ENCODE measurements around the gene MPPED2.

MPPED2 gene

GRCh38 chr11:30586251-30587144, at the start of gene MPPED2:
Gene MPPED2, minus strand, starts transcription at chr11:30586353. Its CDS starts 5,980 bp downstream, at chr11:30580373.
- no peak for DNase-seq (ENCODE audit: low read depth in 3 of 3)

DNA sequence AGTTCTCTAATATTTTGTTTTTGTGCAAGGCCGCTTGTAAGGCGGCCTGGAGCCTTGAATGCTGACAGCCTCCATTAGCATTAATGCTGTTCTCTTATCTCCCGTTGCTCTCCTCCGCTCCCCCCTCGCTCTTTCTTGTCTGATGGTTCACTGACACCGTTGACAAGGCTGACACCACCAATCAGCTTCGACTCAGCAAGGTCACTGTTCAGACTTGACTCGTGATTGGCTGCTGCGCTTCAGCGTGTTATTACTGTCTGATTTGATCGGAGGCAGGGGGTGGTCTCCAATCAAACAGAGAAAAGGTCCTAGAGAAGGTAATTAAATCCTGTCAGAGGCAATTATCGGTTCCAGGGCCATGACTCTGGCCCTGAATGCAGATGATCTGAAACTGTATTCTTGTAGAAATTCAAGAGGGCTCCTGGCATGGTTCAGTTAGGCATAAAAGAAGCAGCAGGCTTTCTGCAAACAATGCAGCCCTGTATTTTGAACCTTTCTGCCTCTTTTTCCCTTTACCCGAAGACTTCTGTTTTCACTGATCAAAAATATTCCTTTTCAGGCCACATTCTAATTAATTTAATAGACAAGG, 49.3 kb upstream of the MPPED2 start:
- no peak for DNase-seq (ENCODE audit: low read depth in 3 of 3)

DNA sequence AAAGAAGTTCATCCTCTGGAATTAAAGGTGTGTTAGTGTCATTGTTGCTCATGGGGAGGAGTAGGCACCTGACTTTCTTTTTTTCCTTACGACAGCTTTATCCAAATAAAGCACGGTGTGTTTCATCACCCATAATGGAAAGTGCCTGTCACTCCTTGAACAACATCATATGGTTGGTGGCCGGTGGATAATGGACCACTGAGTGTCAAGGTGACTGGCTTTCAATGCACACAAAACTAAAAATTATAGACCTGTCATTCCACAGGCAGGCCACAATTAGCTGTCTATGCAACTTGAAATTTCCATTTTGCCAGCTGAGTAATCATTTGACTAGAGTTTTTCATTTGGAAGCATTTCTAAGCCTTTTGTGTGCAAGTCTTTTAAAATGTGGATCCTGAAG, 45.0 kb upstream of the MPPED2 start:
- DNase-seq (ENCODE audit: low read depth in 3 of 3): no peak

- DNase-seq (ENCODE audit: low read depth in 3 of 3): no peak
Observed at GRCh38 chr11:30619767-30620166, 33.6 kb upstream of the MPPED2 start.

DNA sequence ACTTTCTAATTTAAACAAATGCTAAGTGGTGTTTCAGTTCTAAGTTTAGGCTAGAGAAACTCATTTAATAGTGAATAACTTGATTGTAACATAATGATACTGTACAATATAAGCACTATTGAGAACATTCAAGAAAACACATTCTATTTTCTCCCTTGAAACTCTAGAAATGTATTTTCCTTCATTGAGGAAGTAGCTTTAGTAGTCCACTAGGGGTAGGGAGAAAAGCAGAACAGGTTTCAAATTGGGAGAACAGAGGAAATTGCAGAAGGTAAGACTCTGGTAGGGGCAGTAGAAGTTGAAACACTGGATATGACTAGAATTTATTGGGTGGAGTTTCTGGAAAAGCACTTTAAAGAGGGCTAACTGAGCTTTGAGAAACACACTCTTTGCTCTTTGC, 31.6 kb upstream of the MPPED2 start:
- DNase-seq (ENCODE audit: low read depth in 3 of 3): no peak

DNA sequence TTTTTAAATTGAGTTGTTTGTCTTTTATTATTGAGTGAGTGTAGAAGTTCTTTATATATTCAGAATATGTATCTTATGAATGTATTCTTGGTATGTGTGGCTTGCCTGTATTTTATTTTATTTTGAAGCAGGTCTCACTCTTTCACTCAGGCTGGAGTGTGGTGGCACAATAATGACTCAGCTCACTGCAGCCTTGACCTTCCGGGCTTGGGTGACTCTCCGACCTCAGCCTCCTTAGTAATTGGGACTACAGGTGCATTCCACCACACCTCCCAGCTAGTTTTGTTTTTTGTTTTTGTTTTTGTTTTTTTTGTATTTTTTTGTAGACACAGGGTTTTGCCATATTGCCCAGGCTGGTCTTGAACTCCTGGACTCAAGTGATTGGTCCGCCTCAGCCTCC, 24.5 kb upstream of the MPPED2 start:
- no peak for DNase-seq (ENCODE audit: low read depth in 3 of 3)

GRCh38 chr11:30608534-30608933, 22.4 kb upstream of the MPPED2 start:
- DNase-seq (ENCODE audit: low read depth in 3 of 3): no peak

GRCh38 chr11:30605036-30605605, 19.0 kb upstream of the MPPED2 start:
- DNase-seq (ENCODE audit: low read depth in 3 of 3): no peak

DNA sequence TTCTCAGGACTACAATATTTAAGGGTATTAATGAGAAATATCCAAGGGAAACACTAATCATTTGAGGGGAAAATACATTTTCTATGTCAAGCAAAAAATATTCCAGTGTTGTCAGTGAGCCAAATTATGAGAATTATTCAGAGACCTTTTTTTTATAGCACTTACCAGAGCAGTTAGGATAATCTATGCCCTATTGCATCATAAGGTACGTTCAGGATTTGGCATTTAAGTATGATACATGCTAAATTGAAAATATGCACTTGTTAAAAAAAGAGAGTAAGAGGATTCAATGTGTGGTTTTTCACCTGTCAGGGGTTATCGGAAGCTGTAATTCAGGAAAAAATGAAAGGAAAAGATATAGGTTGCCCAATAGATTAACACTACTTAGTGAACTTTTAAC, 17.2 kb upstream of the MPPED2 start:
- DNase-seq (ENCODE audit: low read depth in 3 of 3): no peak

- DNase-seq (ENCODE audit: low read depth in 3 of 3): no peak
Observed at GRCh38 chr11:30596832-30597231, 10.7 kb upstream of the MPPED2 start.

DNA sequence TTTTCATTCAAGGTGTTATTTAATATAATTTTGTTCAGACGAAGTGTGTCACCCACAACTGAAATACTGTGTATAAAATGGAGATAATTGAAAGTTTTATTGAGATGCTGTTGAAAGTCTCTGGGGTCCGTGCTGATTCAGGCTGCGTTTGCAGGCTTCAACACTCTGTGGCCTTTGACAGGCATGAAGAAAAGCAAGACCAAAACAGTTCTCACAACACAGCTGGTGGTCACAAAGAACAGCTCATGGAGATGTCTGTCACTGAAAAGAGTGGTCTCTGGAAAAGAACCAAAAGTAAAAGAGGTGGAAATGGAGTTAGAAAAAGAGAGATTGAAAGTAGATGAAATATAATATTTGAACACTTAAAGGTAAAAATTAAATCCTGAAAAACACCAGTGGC, 9.8 kb upstream of the MPPED2 start:
- no peak for DNase-seq (ENCODE audit: low read depth in 3 of 3)

DNA sequence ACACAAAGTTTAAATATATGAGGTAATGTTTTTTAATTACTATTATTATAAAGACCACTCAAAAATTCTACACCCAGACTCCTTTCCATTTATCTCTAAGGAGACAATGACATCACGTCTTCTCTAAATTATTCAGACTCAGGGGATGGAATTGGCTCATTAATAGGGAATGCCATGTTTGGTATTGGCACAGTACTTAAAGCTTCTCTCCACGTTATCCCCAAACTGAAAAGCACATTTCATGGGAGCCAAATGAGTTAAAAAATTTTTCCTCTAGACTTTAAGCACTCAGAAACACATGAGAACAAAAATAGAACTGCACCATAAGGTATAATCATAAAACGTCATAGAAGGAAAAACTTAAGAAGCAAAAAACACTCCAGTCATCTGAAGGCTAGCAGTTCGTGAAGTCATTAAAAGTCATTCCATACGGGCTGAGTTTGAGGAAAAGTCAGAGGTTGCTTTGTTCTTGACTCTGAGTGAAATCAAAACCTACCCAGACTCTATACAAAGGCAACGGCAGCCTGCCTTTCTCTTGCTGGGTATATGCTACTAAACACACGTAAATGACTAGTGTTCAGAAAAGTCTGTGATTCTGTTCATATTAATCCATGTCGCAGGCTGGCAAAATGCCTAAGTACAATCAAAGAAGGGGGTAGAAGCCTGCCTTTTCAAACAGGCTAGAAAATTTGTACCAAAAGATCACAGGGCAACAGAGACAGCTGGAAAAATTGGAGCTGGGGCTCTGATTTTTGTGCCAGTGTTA, 8.7 kb upstream of the MPPED2 start:
- DNase-seq (ENCODE audit: low read depth in 3 of 3): no peak

GRCh38 chr11:30587269-30587812, 1.2 kb upstream of the MPPED2 start:
- DNase-seq (ENCODE audit: low read depth in 3 of 3): no peak

DNA sequence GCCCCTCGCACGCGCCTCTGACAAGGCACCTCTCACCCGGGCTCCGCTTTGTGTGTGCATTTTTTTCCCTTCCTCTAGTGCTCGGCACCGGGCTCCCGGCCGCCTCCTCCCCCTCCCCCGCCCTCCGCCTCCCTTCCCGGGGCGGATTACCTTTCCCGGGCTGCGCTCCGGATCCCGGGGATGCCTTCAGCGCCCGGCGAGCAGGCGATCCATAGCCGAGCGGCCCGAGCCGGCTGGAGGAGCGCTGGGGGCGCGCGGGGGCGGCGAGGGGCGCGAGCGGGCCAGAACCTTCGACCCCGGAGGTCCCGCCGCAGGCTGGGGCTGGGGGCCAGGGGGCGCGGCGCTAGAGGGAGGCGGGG, 282 bp downstream of the MPPED2 start:
- no peak for DNase-seq (ENCODE audit: low read depth in 3 of 3)

DNA sequence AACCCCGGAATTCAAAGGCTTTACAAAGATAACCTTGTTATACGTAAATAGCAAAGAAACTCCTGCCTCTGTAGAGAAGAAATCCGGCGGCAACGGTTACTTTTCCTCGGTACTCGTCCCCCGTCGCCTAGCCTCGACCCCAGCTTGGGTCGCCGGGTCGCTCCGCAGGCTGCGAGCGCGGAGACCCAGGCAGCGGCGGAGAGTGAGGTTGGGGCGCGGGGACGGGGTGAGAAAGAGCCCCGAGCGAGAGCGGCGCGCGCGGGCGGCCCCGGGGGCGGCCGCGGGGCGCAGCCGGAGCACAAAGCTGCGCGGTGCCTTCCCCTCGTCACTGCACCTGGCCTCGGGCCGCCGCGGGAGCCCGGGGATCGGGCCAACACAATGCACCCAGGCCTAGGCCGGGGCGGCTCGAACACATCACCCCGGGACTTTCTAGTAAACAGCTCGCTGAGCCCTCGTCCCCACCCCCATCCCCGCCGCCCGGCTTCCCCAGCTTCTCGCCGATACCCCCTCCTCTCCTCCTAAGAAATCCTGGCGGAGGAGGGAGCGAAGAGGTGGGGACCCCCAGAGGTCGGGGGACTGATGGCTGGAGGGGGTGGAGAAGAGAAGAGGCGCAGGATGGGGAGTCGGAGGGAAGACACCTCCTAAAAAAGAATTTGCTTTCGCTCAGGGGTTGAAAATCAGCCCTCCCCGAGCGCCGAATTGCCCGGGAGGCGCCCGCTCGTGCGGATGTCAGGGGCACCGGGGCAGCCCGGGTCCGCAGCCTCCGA, 845 bp downstream of the MPPED2 start:
- no peak for DNase-seq (ENCODE audit: low read depth in 3 of 3)

DNA sequence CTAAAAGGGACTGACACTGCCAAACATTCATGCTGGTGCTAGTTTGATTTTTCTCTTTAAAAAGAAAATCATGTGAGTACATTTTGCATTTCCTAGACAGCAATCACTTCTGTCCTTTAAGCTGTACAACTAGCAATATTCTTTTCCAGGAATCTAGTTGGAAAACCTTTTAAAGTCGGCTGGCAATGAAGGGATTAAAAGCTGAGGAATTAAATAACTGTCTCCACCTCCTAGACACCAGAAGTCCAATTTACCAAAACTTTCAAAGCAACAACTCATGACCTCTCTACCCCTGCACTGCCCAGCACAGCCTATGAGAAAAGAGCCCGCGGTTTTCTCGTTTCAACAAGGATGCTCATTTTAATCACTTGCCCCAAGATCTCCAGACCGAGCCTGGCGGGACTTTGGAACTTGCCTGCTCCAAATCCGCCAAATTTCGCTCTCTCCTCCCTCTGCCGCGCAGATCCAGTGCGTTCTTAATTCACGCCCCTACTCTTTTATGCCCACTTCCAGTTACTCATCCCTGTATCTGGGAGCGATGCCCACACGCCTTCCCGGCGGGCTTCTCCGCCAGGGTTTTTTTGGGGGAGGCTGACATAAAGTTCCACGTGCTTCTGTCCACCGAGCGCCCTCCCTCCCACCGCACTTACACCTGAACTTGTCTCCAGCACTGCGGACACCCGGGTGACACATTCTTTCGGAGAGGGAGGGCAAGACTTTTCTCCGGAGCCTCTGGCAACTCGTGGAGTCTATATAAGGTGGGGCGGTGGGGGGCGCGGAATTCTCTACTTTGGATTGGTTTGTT, 2.5 kb downstream of the MPPED2 start:
- no peak for DNase-seq (ENCODE audit: low read depth in 3 of 3)

DNA sequence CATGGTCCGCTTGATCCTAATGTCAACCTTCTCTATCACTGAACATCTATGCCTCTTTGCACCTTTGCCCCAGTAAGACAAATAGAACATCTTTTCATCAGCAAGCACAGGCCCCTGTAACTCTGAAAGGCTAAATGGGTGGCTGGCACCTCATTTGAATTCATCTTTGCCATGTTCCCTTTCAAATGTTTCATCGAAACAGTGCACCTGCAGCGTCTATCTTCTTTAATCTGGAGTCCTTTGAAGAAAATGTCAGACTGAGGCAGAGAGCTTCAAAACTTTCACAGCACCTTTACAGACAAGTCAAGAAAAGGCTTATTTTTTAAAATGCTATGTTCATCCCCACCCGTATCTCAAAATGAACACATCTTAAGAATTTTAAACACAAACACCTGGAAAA, 3.4 kb downstream of the MPPED2 start:
- no peak for DNase-seq (ENCODE audit: low read depth in 3 of 3)

- DNase-seq (ENCODE audit: low read depth in 3 of 3): no peak
Observed at GRCh38 chr11:30581675-30582074, 4.5 kb downstream of the MPPED2 start.

DNA sequence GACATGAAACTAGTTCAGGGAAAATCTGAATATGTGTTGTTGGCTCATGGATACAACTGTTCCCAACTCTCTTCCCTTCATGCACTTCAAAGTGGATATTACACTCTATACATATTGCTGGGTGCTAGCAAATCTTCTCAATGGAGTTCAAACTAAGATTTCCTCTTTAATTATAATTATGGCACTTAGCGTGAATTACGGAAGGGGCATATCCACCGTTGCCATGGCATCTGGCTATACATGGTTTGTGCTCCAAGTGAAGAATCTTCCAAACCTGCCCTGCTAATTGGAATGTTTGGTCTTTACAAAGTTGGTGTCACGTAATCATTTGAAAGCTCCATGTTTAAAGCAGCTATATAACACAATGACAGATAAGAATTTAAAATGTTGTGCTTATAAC, 5.6 kb downstream of the MPPED2 start:
- DNase-seq (ENCODE audit: low read depth in 3 of 3): no peak

DNA sequence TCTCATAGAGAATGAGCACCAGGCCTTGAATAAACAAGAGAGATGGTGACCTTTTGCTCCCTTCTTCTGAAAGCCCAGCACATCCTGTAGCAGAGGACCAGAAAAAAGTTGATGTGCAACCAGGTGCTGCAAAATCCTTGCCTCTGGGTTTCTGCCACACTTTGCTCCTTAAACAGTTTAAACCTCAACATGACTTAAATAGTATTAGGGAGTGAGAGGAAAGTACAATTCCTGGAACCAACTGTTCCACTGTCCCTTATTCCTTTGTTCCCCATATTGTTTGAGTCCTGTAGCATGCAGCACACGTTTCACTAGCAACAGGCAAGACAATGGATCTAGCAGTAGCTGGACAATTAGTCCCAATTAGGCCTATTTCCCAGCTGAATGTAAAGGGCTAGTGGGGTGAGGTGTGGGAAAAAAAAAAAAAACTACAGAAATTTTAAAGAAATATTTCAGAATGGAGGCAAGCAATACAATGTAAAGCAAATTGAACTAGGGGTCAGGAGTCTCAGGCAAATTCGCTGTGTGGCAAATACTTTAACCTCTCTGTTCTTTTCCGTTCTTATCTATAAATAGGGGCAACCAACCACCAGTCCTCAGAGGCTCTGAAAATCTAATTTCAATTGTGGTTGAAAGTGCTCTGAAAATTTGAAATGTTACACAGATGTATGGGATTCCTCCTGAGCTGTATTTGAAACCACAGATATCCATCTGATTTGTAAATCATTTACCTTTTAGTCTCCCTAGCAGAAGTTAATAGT, 6.6 kb downstream of the MPPED2 start:
- DNase-seq (ENCODE audit: low read depth in 3 of 3): no peak

All from stimulated activated CD4-positive, alpha-beta T cell treated with anti-CD3 and anti-CD28 coated beads, TNF-alpha, amount 100 ng/mL, for 4 hours (primary cell).